T-helper 2 cell treated with Interferon-gamma antibody and Interleukin-4, amounts not matched to agents 5 μg/mL and 100 μg/mL, for 36 hours (primary cell): ENCODE results near the gene SPAG8.

Experiments used
- DNase-seq: peaks from one replicate; pipeline ENCODE4 v3.0.0; 2021; ENCODE audit warnings: low spot score
- H3K27ac Mint-ChIP-seq: one replicate; pipeline ENCODE4 v1.8.0; 2021; ENCODE audit warnings: mild to moderate bottlenecking, mixed read lengths
- H3K27me3 Mint-ChIP-seq: one replicate; pipeline ENCODE4 v1.8.0; 2021; ENCODE audit warnings: low read depth, mixed read lengths
- H3K36me3 Mint-ChIP-seq: one replicate; pipeline ENCODE4 v1.8.0; 2021; ENCODE audit warnings: low read depth, mixed read lengths
- H3K4me1 Mint-ChIP-seq: one replicate; pipeline ENCODE4 v1.8.0; 2021; ENCODE audit warnings: low read depth, mixed read lengths
- H3K4me3 Mint-ChIP-seq: one replicate; pipeline ENCODE4 v1.8.0; 2022; ENCODE audit warnings: mild to moderate bottlenecking, moderate library complexity, mixed read lengths
- H3K9me3 Mint-ChIP-seq: one replicate; pipeline ENCODE4 v1.8.0; 2021; ENCODE audit warnings: mixed read lengths

Gene SPAG8

DNA sequence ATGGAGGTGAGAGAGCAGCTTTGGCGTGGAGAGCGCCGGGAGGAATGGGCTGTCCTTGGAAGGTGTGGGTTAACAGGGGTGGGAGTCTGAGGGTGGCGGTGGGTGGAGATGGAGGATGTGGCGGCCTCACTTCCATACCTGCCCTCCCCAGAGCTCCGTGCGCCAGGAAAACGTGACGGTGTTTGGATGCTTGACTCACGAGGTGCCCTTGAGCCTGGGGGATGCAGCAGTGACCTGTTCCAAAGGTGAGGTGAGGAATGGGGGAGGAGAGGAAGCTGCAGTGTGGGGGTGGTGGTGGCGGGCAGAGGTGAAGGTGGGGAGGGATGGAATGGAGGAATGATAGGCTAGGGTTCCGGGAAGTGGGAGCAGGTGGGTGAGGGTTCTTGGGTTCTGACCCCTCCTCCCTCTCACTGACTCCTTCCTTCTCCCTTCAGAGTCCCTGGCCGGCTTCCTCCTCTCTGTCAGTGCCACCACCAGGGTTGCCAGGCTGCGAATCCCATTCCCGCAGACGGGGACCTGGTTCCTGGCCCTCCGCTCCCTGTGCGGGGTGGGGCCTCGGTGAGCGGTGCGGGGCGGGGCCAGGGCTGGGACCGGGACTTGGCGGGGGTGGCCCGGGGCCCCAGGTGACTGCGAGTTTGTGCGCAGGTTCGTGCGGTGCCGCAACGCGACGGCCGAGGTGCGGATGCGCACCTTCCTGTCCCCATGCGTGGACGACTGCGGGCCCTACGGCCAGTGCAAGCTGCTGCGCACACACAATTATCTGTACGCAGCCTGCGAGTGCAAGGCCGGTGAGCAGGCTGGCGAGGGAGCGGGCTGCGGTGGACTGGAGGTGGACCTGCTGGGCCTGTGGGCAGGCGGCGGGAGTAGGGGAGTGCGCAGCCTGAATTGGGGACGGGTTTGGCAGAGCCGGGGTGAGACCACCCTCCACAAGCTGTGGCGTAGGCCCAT, 34.0 kb upstream of the SPAG8 start:
- no peak overlapping the region for H3K27ac Mint-ChIP-seq
- peaks cover 14% of the 10 kb centered on the region for H3K4me1 Mint-ChIP-seq
- no peaks in the 10 kb centered on the region for H3K9me3 Mint-ChIP-seq
- DNase-seq: no peak
- no peaks in the 10 kb centered on the region for H3K27me3 Mint-ChIP-seq
- H3K4me3 Mint-ChIP-seq: no peak overlapping the region
- no peaks in the 10 kb centered on the region for H3K36me3 Mint-ChIP-seq

DNA sequence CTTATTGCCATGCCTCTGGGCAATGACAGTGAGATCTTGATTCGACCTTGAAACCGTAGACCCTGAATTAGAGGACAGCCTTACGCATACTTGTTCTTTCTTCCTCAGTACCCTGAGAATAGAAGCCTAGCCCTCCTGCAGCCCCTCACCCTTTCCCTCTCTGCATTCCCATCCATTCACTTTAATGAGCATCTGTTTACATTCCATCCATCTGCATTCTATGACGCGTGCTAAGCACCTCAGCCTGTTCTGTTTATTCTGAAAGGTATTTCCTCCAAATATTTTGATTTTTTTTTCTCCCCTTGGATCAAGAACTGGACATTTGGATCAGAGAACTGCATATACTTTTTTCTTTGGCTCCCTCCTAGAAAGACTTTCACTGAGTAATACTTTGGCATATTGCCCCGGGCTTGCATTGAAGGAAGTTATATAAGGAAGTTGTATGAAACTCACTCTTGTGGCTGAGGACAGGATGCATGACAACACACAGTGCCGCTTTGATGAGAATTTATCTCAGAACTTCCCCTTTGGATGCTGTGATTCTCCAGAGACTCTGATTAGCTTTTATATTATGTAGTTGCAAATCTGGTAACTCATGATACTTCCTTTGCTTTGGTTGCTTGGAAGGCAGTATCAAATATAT, 32.7 kb upstream of the SPAG8 start:
- H3K4me3 Mint-ChIP-seq: no peak overlapping the region
- no peaks in the 10 kb centered on the region for H3K9me3 Mint-ChIP-seq
- H3K36me3 Mint-ChIP-seq: no peaks in the 10 kb centered on the region
- no peak for DNase-seq
- H3K27me3 Mint-ChIP-seq: no peaks in the 10 kb centered on the region
- no peak overlapping the region for H3K27ac Mint-ChIP-seq
- peaks cover 14% of the 10 kb centered on the region for H3K4me1 Mint-ChIP-seq

DNA sequence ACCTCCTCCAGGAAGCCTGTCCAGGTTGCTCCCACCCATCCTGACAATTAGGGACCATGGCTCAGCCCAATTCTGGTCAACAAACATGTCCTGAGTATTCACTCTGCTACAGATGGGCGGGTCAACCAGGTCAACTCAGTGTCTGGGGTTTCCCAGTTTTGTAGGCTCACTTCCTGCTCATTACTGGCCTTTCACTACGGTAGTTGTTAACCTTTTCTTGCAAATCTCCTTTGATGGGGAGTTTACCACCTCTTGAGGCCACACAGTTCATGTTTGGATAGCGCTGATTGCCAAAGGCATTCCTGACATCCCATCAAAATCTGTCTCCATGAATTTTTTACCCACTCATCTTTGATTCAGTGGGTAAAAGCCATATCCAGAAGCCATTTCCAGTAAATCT, 30.7 kb upstream of the SPAG8 start:
- no peaks in the 10 kb centered on the region for H3K9me3 Mint-ChIP-seq
- no peaks in the 10 kb centered on the region for H3K36me3 Mint-ChIP-seq
- DNase-seq: no peak
- no peaks in the 10 kb centered on the region for H3K27me3 Mint-ChIP-seq
- no peak overlapping the region for H3K27ac Mint-ChIP-seq
- H3K4me3 Mint-ChIP-seq: no peak overlapping the region
- peaks cover 14% of the 10 kb centered on the region for H3K4me1 Mint-ChIP-seq

DNA sequence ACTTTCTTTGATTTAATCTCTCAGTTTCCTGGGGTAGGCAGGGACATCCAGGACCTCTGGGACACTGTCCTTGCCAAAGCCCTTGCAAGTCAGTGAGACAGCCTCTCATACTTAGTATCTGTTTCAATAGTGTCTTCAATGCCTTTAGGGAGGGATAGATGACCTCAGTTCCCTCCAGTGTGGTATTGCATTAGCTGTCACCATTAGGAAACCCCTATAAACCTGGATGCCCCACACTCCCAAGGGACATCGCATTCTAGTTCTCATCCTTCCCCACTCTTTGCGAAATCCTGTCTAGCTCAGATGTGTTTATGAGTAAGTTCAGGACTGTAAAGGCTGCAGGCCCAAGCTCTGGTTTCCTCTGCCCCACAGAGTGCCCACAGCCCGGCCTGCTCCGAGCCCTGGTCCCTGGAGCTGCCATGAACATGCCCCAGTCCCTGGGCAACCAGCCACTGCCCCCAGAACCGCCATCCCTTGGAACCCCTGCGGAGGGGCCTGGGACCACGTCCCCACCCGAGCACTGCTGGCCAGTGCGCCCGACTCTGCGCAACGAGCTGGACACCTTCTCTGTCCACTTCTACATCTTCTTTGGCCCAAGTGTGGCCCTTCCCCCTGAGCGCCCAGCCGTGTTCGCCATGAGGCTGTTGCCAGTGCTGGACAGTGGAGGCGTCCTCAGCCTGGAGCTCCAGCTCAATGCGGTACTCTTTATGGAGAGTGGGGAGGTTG, 30.1 kb upstream of the SPAG8 start:
- no peaks in the 10 kb centered on the region for H3K27me3 Mint-ChIP-seq
- H3K36me3 Mint-ChIP-seq: no peaks in the 10 kb centered on the region
- H3K4me1 Mint-ChIP-seq: peaks cover 14% of the 10 kb centered on the region
- no peak overlapping the region for H3K4me3 Mint-ChIP-seq
- H3K27ac Mint-ChIP-seq: no peak overlapping the region
- no peak for DNase-seq
- no peaks in the 10 kb centered on the region for H3K9me3 Mint-ChIP-seq

DNA sequence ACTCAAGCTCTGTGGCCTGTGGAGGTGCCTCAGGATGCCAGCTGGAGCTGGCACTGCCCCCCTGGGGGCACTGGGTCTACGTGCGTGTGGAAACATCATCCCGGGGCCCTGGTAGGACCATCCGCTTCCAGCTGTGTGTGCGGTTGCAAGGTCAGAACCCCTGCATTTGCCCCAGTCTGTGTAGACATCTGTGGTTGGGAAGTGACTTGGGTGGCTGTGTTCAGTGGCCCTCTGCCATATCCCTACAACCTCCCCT, 29.5 kb upstream of the SPAG8 start:
- DNase-seq: no peak
- Mint-ChIP-seq H3K36me3 (no peaks in the 10 kb centered on the region), H3K27me3 (no peaks in the 10 kb centered on the region), H3K9me3 (no peaks in the 10 kb centered on the region), H3K4me1 (peaks cover 14% of the 10 kb centered on the region), H3K27ac (no peak overlapping the region), H3K4me3 (no peak overlapping the region)

DNA sequence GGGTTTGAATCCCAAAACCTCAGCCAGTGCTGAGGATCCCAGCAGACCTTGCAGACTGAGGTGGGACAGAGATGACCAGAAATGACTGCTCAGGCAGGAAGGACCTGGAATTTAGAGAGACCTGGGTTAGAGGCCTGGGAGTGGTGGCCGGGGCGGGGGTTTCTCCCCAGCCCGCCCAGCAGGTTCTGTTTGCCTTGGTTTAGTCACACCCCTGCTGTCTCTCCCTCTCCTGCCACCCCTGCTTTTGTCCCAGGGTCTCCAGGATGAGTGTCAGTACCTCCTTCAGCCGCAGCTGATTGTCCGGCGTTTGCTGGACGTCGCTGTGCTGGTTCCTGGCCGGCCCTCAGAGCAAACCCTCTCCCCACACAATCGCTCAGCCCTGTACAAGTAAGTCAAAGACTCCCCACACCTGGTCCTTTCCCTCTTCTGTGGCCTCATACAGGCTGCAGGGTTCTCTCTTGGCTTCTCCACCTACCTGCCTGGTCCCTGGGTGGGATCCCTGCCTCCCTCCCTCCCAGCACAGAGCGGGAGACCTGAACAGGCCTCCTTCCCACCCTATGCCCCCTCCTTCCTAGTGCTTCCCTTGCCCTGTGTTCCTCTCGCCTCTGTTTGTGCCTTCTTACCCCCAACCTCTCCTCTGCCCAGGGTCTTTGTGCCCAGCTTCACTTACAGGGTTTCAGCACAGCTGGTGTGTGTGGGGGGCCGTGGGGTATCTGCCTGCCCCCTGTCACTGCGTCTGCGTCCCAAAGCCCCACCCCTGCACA, 29.0 kb upstream of the SPAG8 start:
- peaks cover 14% of the 10 kb centered on the region for H3K4me1 Mint-ChIP-seq
- no peaks in the 10 kb centered on the region for H3K27me3 Mint-ChIP-seq
- no peak for DNase-seq
- no peaks in the 10 kb centered on the region for H3K36me3 Mint-ChIP-seq
- no peak overlapping the region for H3K4me3 Mint-ChIP-seq
- no peak overlapping the region for H3K27ac Mint-ChIP-seq
- no peaks in the 10 kb centered on the region for H3K9me3 Mint-ChIP-seq

DNA sequence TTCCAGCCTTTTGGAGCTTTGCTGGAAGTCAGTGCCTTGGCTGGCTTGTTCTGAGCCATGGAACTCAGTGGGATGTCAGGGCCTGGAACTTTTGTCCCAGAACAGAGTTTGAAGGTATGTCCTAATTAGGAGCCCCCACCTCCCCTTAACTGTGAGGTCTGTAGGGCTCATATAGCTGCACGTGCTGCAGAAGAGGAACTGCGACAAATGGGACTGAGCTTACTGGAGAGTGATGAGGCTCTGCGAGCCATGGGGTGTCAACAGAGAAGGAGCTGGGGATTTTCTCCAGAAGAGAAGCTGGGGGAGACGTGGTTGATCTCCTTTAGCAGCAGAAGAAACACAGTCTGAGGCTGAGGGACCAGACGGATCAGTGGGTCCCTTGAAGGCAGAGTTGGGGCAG, 27.9 kb upstream of the SPAG8 start:
- Mint-ChIP-seq H3K4me3 (no peak overlapping the region), H3K36me3 (no peaks in the 10 kb centered on the region), H3K27me3 (no peaks in the 10 kb centered on the region), H3K27ac (no peak overlapping the region), H3K4me1 (peaks cover 8% of the 10 kb centered on the region), H3K9me3 (no peaks in the 10 kb centered on the region)
- no peak for DNase-seq

DNA sequence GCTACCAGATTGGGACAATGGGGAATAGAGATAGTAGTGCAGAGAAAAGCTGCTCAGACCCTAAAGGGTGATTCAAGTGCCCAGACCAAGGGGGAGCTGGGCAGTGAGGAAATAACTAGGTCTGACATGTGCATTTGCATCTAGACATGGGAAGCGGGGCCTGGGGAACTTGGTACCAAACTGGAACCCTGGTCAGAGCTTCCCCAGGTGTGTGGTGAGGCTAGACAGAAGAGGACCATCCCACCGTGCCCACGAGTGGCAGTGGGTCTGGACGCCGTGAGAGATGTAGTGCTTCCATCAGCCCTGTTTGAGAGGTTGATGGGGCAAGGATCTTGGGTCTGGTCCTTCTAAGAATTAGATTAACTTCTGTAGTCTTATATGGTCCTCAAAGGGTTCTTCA, 24.5 kb upstream of the SPAG8 start:
- Mint-ChIP-seq H3K27ac (no peak overlapping the region), H3K4me1 (peaks cover 7% of the 10 kb centered on the region), H3K27me3 (no peaks in the 10 kb centered on the region), H3K9me3 (no peaks in the 10 kb centered on the region), H3K36me3 (no peaks in the 10 kb centered on the region), H3K4me3 (no peak overlapping the region)
- DNase-seq: no peak

DNA sequence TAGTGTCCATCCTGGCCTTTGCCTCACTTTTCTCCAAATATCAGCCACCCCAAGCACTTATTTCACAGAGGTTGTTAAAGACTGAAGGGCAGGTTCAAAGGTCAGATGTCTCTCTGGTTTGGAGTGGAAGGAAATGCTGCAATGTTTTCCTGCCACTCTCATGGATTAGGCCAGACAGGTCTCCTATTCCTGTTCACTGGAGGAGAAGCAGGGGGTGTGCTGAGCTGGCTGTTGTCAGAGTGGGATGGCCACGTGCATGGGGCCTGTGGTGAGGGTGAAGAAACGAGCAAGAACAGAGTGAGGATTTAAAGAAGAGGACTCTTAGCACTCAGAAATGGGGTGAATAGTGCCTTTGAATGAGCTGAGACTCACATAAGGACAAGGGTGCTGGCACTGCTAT, 23.7 kb upstream of the SPAG8 start:
- Mint-ChIP-seq H3K36me3 (no peaks in the 10 kb centered on the region), H3K9me3 (no peaks in the 10 kb centered on the region), H3K4me3 (no peak overlapping the region), H3K4me1 (peaks cover 7% of the 10 kb centered on the region), H3K27me3 (no peaks in the 10 kb centered on the region), H3K27ac (no peak overlapping the region)
- DNase-seq: no peak

DNA sequence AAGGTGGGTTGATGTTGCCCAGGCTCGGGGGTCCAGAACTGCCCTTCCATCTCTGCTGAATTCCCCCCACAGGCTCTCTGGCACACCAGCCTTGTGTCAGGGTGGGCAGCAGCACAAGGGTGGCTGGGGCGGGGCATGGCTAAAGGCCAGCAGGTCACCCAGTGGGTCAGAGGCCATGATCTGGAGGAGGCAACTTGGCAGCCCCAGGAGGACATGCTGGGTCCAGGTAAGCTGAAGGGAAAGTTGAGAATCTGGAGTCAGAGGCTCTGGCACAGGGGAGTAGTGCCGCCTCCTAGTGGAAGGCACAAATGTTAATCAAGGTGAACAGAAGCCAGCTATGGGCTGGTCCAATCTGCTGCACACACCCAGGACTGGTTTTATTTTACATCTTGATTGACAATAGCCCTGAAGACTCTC, 23.2 kb upstream of the SPAG8 start:
- H3K9me3 Mint-ChIP-seq: no peaks in the 10 kb centered on the region
- H3K4me3 Mint-ChIP-seq: no peak overlapping the region
- peaks cover 7% of the 10 kb centered on the region for H3K4me1 Mint-ChIP-seq
- H3K27ac Mint-ChIP-seq: no peak overlapping the region
- H3K27me3 Mint-ChIP-seq: no peaks in the 10 kb centered on the region
- DNase-seq: no peak
- no peaks in the 10 kb centered on the region for H3K36me3 Mint-ChIP-seq

DNA sequence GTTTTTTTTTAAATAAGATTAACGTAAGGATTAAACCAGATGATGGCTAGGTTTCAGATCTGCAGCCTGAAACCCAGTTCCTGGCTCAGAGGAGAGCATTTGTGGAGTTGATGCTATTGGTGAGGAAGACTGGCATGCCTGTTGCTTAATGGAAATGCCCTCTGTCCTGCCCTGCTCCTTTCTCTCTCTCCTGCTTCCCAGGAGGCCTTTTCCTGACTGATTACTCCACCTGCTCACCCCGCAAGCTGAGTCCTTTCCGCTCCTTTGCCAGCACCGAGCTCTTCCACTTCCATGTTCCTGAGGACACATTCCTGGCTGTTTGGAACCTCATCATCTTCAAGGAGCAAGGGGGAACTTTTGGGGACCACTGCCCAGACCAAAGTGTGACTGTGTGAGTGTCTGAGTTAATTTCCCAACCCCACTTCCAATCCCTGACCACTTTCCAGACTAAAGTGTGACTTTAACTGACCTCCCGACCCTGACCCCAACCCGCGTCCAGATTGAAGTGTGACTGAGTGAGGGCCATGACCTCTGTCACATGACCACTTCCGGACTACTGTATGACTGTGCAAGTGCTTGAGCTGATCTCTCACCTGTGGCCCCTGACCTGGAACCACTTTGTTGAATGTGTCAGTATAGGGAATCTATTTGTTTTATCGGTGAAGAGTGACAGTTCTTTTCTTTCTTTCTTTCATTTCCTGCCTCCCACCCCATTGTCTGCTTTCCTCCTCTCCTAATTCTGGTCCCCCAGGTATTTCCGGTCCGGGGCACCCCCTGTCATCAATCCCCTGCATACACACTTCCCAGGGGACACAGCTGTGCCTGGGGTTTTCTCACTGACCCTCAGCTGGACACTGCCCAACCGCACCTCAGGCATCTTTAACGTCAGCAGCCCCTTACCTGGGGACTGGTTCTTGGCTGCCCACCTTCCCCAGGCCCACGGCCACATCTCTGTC, 22.5 kb upstream of the SPAG8 start:
- H3K4me1 Mint-ChIP-seq: peaks cover 13% of the 10 kb centered on the region
- H3K27ac Mint-ChIP-seq: no peak overlapping the region
- DNase-seq: no peak
- no peaks in the 10 kb centered on the region for H3K9me3 Mint-ChIP-seq
- no peak overlapping the region for H3K4me3 Mint-ChIP-seq
- no peaks in the 10 kb centered on the region for H3K36me3 Mint-ChIP-seq
- H3K27me3 Mint-ChIP-seq: no peaks in the 10 kb centered on the region

DNA sequence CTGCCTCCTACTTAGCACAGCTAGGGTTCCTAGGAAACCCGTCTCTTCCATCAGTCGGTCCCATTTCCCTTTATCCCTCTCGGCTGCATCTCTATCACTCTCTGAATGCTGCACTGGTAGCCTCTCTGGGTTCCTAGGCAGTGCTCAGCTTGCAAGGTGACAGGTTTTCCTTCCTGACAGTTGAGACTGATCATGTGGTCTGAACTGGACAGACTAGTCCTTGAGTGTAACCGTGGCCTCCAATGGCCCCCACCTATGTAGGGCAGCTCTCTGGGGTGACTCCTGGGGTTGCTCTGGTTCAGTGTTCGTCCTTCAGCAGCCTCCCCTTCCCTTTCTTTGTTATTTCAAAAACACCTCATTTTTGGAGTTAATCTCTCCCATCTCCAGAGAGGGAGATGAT, 20.8 kb upstream of the SPAG8 start:
- Mint-ChIP-seq H3K36me3 (no peaks in the 10 kb centered on the region), H3K4me1 (peaks cover 20% of the 10 kb centered on the region), H3K27ac (no peak overlapping the region), H3K4me3 (no peak overlapping the region), H3K27me3 (no peaks in the 10 kb centered on the region), H3K9me3 (no peaks in the 10 kb centered on the region)
- no peak for DNase-seq

DNA sequence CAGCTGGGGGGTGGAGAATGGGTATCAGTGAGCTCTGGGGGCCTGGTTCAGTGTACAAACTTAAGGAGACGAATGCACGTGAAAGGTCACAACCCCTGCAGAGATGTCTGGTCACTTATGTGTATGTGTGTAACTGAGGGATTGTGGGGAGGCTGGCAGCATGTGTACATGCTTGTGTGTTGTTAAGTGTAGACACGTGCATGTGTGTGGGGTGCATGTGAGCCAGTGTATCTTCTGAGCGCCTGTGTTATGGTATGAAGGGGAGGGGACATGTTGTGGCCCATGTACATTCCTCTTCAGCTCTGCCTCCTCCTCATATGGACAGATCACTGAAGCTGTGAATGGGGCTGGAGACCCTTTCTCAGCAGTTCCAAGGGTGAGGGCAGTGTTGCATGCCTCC, 19.0 kb upstream of the SPAG8 start:
- Mint-ChIP-seq H3K36me3 (no peaks in the 10 kb centered on the region), H3K9me3 (no peaks in the 10 kb centered on the region), H3K4me3 (no peak overlapping the region), H3K27me3 (peaks cover 3% of the 10 kb centered on the region), H3K27ac (no peak overlapping the region), H3K4me1 (peaks cover 22% of the 10 kb centered on the region)
- DNase-seq: no peak
